ENCODE results near the gene LRRC61. TPM values are rescaled to one million over a fixed set of nuclear protein-coding genes. Genes with fewer than 3 reads are reported as not detected.

Gene LRRC61
- total and polyA plus RNA-seq, 2 experiments from 2014 or later = 34.7 to 75.2 TPM

DNA sequence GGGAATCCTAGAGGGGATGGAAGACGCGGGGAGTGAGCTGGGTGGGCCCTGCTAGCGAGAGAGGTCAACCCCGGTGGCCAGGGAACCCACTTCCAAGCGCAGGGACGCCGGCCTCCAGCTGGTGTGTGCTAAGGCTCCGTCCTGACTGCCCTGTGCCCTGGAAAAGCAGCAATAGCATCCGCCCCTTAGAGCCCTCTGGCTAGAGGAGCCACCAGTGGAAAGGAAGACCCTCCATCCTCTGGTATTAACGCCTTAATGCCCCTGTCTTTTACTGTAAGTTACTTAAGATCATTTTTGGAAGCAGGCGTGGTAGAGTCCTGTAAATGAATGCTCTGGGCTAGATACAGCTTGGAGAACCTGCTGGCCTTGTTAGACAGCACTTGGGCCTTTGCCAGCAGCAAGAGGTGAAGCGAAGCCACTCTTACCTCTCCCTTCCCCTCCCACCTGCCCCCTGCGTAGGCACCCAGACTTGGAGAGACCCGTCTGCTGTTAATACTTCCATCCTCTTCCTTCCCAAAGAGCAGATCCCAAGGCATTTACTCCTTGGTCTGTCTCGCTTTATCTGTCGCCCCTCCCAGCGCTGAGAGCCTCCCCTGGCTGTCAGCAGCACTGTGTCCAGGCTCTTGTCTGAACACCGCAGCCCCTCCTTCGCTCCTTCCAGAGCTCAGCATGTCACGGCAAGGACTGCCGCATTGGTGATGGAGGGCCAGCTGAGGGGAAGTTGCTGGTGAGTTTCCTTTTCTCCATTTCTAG is 50.1 kb downstream of the LRRC61 start (continued):
- TF ChIP-seq EZH2phosphoT487 (IDR thresholded peaks at IDR 0.05; ENCODE audit: unreplicated experiment) (no peak), POLR2AphosphoS5 (IDR thresholded peaks at IDR 0.05; ENCODE audit: low read depth) (no peak), ZNF114 (CRISPR knock-in tag; IDR thresholded peaks at IDR 0.05) (no peak), CREB1 (CRISPR knock-in tag; IDR thresholded peaks at IDR 0.05; ENCODE audit: low read depth) (no peak), ZNF331 (CRISPR knock-in tag; IDR thresholded peaks at IDR 0.05; ENCODE audit: low read depth) (no peak), JUNB (IDR thresholded peaks at IDR 0.05; ENCODE audit: unreplicated experiment) (no peak)
- TF ChIP-seq, protein P1, sequence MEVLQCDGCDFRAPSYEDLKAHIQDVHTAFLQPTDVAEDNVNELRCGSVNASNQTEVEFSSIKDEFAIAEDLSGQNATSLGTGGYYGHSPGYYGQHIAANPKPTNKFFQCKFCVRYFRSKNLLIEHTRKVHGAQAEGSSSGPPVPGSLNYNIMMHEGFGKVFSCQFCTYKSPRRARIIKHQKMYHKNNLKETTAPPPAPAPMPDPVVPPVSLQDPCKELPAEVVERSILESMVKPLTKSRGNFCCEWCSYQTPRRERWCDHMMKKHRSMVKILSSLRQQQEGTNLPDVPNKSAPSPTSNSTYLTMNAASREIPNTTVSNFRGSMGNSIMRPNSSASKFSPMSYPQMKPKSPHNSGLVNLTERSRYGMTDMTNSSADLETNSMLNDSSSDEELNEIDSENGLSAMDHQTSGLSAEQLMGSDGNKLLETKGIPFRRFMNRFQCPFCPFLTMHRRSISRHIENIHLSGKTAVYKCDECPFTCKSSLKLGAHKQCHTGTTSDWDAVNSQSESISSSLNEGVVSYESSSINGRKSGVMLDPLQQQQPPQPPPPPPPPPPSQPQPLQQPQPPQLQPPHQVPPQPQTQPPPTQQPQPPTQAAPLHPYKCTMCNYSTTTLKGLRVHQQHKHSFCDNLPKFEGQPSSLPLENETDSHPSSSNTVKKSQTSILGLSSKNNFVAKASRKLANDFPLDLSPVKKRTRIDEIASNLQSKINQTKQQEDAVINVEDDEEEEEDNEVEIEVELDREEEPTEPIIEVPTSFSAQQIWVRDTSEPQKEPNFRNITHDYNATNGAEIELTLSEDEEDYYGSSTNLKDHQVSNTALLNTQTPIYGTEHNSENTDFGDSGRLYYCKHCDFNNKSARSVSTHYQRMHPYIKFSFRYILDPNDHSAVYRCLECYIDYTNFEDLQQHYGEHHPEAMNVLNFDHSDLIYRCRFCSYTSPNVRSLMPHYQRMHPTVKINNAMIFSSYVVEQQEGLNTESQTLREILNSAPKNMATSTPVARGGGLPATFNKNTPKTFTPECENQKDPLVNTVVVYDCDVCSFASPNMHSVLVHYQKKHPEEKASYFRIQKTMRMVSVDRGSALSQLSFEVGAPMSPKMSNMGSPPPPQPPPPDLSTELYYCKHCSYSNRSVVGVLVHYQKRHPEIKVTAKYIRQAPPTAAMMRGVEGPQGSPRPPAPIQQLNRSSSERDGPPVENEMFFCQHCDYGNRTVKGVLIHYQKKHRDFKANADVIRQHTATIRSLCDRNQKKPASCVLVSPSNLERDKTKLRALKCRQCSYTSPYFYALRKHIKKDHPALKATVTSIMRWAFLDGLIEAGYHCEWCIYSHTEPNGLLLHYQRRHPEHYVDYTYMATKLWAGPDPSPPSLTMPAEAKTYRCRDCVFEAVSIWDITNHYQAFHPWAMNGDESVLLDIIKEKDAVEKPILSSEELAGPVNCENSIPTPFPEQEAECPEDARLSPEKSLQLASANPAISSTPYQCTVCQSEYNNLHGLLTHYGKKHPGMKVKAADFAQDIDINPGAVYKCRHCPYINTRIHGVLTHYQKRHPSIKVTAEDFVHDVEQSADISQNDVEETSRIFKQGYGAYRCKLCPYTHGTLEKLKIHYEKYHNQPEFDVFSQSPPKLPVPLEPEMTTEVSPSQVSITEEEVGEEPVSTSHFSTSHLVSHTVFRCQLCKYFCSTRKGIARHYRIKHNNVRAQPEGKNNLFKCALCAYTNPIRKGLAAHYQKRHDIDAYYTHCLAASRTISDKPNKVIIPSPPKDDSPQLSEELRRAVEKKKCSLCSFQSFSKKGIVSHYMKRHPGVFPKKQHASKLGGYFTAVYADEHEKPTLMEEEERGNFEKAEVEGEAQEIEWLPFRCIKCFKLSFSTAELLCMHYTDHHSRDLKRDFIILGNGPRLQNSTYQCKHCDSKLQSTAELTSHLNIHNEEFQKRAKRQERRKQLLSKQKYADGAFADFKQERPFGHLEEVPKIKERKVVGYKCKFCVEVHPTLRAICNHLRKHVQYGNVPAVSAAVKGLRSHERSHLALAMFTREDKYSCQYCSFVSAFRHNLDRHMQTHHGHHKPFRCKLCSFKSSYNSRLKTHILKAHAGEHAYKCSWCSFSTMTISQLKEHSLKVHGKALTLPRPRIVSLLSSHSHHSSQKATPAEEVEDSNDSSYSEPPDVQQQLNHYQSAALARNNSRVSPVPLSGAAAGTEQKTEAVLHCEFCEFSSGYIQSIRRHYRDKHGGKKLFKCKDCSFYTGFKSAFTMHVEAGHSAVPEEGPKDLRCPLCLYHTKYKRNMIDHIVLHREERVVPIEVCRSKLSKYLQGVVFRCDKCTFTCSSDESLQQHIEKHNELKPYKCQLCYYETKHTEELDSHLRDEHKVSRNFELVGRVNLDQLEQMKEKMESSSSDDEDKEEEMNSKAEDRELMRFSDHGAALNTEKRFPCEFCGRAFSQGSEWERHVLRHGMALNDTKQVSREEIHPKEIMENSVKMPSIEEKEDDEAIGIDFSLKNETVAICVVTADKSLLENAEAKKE (CRISPR knock-in tag; IDR thresholded peaks at IDR 0.05) = no peak

GRCh38 chr7:150374026-150374425 is 50.9 kb downstream of the LRRC61 start:
- H3K36me3 ChIP-seq (ENCODE audit: insufficient read depth) = 0 out of 2 replicates have a peak, but pooled peaks cover 3% of the 10 kb centered on the region
- peak overlapping the region; percentile 51; the same call in 1 of the 2 replicates for H3K4me2 ChIP-seq
- Mint-ChIP-seq H3K9me3 (no peaks in the 10 kb centered on the region), H3K27ac (peak overlapping the region; percentile 20), H3K4me1 (peaks cover 69% of the 10 kb centered on the region), H3K36me3 (ENCODE audit: low read depth) (peaks cover 56% of the 10 kb centered on the region), H3K4me3 (no peak overlapping the region), H3K27me3 (ENCODE audit: insufficient read depth, low read depth, poor library complexity) (peaks cover 30% of the 10 kb centered on the region)
- H3K9me2 ChIP-seq (ENCODE audit: insufficient read depth) = no peaks in the 10 kb centered on the region
- DNase-seq (ENCODE audit: low spot score) (no peak), ATAC-seq (no peak)
- H3K27me3 ChIP-seq (ENCODE audit: insufficient read depth) = no peaks in the 10 kb centered on the region
- peaks cover 5% of the 10 kb centered on the region for H4K20me1 ChIP-seq (replicated peaks; ENCODE audit: insufficient read depth)
- H3K27ac ChIP-seq (ENCODE audit: low read depth) = peak overlapping the region; percentile 97; the same call in 1 of the 2 replicates
- peaks cover 43% of the 10 kb centered on the region for H3F3A ChIP-seq (replicated peaks; ENCODE audit: low read depth)
- H3K4me1 ChIP-seq (ENCODE audit: insufficient read depth) = peaks cover 50% of the 10 kb centered on the region
- H3K79me2 ChIP-seq (replicated peaks; ENCODE audit: insufficient read depth) = peaks cover 39% of the 10 kb centered on the region
- TF ChIP-seq STAT1 (IDR thresholded peaks at IDR 0.05; ENCODE audit: unreplicated experiment) = no peak
- TF ChIP-seq EZH2phosphoT487 (IDR thresholded peaks at IDR 0.05; ENCODE audit: unreplicated experiment) = no peak
- no peak overlapping the region for H3K4me3 ChIP-seq
- no peak overlapping the region for H2AFZ ChIP-seq
